HG03280 (cell line): ENCODE results near the gene C6orf47.

Experiments
- ATAC-seq: cut with Tn5 transposase; IDR thresholded peaks from one replicate; pipeline ENCODE4 v1.9.1; 2021; ENCODE audit warnings: mild to moderate bottlenecking, moderate library complexity; ENCODE audit not compliant: unreplicated experiment

The C6orf47 gene

DNA sequence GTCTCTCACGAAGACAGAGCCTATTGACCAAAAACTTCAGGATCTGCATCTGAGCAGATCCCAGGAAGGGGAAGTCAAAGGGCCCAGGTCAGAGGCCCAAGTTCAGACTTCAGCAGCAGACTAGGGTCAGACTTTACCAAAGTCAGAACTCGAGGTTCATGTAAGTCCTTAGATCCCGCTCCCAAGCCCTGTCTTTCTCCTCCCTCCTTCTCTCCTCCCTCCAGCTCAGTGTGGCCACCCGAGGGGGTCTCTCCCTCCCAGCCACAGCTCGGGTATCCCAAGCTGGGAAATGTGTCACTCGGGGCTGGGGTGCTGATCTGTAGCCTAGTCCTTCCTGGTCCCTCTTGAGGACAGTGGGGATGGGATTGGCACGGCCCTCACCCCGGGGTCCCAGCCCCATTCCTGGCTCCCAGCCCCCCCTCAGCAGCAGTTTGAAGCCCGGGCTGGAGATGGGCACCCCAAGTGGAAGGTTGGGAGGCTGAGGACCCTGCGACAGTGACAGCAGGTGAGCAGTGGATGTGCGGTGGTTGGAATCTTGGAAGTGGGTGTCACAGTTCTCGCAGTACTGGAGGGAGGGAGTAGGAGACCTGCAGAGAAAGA is 1.6 kb upstream of the C6orf47 start:
- ATAC-seq = no peak

DNA sequence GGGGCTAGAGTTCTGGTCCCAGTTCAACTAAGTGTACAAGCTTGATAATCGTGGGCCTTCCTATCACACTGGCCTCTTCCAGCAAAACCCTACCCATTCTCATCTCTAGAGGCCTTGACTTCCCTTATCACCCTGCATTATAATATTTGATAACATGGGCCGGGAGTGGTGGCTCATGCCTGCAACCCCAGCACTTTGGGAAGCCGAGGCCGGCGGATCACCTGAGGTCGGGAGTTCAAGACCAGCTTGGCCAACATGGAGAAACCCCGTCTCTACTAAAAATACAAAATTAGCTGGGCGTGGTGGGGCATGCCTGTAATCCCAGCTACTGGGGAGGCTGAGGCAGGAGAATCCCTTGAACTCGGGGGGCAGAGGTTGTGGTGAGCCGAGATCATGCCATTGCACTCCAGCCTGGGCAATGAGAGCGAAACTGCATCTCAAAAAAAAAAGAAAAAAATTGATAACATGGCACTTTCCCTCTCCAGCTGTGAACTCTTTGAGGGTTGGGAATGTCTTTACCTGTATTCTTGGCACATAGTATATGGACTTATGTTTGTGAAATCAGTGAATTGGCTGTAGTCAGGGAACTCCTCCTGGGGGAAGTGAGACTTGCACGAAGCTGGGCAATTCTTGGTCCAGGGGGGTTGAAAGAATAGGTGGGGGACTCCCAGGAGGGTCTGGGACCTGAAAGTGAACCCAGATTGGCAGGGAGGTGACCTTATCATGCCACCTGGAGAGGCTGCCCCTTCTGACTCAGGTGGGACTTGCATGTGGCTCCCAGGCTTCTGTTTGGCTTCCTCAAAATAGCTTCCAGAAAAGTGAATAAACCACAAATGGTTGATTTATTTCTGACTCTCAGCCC is 915 bp upstream of the C6orf47 start:
- ATAC-seq = no peak

DNA sequence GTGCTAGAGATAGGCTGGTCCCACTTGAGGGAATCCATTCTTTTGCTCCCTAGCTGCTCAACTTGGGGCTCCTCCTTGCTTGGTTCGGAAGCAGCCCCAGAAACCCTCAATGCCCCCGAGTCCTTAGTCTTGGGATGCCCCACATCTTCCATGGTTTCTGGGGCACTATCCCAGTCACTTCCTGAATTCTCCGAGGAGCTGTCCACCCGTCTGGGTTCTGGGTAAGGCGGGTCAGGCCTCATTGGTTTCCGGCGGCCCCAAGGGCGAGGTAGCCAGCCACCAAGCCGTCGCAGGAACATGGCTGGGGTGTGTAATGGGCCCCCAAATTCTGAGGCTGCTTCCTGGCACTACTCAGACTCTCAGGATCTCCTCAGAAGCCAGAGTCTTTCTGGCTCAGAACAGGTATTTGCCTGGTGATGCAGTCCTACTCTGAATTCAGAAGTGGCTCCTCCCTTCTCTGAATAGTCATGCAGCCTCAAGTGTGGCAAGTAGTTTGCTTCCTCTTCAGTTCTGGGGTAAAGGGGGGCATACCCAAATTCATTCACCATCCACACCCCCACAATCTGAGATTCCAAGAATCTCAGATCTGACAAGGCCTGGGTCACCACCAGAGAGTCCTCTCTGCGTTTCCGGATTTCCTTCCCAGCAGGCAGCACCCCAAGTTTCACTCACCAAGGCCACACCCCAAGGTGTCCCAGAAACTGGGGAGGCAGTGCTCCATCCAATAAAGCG is 763 bp downstream of the C6orf47 start:
- ATAC-seq = no peak

DNA sequence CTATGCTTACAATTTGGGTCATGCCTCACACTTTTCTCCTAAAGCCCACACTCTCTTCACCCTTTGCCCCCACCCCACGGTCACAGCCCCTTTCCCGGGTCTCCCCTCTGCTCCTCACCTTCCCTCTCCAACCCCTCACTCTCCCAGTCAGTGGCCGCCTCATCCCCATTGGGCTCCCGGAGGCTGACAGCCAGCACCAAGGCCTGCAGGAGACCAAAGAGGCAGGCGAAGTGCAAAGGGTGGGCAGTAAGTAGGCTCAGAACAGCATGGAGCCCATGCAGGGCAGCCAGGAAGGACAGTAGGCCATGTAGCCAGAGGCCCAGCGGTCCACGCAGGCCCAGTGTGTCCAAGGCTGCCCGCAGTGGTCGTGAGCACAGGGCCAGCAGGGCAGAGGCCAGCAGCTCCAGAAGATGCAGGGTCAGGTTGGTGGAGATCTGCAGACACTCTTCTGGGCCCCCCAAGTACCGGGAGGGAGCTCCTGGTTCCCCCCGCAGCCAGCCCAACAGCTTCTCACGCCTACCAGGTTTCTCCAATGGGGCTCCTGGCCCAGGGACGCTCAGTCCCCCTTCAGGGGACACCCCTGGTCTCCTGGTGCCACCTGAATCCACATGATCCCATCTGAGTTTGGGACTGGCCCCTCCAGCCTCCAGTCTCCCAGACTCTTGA is 1.5 kb downstream of the C6orf47 start:
- ATAC-seq = no peak

DNA sequence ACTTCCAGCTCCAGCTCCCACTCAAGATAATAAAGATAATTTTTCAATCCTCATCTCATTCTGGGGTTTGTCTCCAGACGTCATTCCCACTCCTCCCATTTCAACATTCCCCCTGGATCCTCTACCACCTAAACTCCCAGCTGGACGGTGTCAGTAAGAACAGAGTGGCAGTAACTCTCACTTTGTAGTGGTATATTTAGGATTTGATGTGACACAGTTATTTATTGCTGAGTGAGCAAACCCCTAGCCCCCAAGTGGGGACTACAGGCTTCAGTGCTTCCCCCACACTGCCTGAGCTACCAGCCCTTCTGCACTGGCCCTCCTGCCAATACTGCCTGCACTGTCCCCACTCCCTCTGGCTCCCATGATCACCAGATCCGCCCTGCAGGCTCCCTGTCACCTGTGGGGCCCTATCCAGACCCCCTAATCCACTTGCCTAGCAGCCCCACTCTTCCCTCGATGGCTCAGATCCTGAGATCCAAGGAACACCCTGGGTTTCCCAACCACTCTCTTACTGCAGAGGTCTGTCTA is 2.4 kb downstream of the C6orf47 start:
- ATAC-seq = no peak

DNA sequence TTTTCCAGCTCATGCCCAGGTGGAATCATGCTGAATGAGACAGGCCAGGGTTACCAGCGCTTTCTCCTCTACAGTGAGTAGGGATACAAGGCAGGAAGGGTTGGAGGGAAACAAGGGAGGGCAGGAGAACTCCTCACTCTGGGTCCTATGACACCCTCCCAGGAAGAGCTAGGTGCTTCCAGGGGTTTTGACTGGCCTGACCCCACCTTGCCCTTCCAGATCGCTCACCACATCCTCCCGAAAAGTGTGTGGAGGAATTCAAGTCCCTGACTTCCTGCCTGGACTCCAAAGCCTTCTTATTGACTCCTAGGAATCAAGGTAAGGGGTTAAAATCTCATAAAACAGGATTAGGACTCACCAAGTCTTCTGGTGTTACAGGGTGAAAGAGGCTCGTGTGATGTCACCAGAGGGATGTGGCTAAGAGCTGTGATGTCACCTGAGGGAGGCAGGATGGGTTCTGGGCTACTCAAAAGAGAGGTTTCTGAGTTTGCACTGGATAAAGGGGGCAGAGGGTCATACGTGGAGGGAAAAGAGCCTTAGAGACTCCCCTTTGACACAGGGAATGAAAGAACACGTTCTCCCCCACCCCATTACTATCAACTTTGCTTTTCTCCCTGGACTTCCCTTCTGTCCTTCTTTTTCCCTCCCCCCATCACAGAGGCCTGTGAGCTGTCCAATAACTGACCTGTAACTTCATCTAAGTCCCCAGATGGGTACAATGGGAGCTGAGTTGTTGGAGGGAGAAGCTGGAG is 3.0 kb downstream of the C6orf47 start:
- no peak for ATAC-seq

DNA sequence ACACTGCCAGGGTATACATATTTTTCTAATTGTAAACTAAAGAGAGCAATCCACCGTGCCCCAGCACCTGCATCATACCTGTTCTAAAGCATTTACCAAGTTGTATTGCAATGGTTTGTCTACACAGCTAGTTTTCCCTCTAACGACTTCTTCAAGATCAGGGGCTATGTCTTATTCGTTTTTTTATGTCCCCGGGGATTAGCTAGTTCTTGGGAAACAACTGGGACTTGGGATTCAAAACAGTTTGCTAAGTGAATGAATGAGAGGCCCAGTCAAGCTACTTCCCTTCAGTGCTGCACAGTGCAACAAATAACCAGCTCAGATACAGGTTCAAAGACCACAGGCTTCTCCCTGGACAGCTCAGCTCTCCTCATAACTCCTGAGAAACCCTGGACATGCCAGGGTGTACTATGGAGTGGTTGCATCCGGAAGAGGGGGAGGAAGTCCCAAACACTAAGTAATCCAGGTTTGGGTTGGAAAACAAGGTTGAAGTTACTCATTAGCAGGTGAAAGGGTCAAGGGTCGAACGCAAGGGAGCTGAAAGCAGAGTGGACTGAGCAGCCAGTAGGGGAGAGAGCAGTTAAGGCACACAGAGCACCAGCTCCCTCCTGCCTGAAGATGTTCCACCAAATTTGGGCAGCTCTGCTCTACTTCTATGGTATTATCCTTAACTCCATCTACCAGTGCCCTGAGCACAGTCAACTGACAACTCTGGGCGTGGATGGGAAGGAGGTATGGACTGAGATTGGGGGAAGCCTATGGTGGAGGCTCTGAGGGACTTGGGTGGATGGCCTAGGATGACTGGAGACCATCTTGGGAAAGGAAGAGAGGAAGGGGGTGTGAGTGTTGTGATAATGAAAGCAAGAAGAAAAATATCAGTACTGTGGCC is 5.0 kb downstream of the C6orf47 start, which contains the start of gene APOM:
Gene APOM, plus strand, starts transcription at position 546 of the 889 bp plus-strand sequence. Its CDS starts 73 bp downstream, at position 619.
- ATAC-seq = no peak

DNA sequence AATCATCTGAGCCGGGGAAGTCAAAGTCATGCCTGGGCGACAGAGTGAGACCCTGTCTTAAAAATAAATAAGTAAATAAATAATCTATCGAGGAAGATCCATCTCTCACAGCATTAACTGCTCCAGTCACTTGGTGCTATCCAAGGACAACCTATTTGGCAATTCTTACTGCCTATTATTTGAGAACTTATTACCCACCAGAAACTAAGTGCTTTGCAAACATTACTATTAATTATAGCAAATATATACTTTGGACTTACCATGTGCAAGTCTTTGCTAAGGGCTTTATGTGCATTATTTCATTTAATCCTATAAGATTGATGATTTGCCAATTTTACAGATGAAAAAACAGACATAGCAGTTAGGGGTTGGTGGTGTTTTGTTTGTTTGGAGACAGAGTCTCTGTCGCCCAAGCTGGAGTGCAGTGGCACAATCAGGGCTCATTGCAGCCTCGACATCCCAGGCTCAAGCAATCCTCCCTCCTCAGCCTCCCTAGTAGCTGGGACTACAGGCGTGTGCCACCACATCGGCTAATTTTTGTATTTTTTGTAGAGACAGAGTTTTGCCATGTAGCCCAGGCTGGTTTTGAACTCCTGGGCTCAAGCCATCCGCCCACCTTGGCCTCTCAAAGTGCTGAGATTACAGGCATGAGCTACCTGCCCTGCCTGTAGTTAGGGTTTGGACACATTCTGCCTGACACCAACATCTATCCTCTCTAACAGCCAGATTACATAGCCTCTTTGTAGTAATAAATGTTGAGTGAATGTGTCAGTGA is 5.8 kb downstream of the C6orf47 start:
- no peak for ATAC-seq

DNA sequence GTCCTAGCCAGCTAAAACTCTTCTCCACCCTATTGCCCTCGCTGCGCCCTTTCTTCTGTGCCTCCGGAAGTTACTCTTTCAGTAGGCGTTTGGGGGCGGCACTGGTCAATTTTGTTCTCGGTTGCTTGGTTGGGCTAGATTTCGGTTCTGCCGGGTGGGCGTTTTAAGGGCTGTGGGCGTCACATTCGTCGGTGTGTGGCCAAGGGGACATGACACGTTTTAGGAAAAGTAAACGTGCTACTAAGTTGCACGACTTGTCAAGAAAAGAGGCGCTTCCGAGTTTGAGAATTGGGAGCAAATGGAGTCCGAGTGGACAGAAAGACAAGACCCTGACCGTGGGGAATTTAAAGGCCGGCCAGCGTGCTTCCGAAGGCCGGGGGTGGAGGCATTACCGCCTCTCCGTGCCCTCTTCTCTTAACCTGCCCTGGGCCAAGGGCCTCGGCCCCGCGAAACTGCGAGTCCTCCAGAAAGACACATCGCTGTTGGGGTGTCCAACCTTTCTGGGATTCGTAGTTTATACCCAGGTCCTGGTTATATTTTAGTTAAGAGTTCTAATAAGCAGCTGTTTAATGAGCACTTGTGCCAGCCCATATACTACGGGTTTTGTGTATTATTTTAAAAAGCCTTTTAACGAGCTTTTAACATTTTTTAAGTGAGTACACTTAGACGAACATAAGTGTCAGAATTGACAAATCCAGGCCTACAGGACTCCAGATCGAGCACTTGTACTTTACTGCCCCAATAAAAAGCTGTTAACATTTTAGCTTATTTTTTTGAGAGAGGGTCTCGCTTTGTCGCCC is 7.5 kb downstream of the C6orf47 start:
- ATAC-seq = peak; percentile 62

DNA sequence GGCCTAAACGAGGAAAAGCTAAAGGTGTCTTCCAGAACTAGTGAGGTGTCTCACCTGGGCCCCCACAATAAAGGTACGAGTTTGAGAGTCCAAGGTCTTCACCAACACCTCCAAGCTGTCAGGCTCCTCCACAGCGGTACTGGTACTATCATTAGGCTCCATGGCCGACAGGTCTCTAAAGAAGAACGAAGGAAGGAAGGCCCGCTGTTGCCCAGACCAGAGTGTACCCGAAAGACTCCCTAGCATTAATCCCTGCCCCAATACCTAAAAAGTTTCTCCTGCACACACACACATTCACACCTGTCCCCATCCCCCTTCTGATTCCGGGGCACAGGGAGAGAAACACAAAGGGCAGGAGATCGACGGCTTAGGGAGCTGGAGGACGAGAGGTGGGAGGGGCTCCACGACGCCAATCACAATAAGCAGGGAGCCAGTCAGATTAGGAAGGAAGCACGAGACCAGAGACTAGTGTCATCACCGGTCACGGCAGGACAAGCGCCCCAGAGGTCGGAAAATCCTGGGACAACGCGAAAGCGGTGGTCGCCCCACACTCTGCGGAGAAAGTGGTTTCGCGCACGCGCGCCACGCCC is 8.9 kb downstream of the C6orf47 start:
- ATAC-seq = peak; percentile 20

DNA sequence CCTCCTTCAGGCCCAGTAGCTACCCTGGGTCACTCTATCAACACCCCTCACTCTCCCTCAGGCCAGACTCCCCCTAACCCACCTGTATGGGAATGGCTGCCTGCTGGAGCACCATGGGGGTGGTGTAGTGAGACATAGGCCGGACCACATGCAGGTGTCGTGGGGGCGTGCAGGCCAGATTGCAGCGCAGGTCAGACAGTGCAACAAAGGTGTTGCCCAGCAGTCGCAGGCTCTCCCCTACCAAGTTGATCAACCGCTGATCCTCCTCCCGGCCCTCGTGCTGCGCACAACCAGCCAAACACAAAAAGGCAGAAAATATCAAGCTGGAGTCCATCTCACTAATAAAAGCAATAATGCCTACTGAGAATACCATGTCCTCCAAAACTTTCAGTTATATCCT is 15.3 kb downstream of the C6orf47 start:
- ATAC-seq = no peak

DNA sequence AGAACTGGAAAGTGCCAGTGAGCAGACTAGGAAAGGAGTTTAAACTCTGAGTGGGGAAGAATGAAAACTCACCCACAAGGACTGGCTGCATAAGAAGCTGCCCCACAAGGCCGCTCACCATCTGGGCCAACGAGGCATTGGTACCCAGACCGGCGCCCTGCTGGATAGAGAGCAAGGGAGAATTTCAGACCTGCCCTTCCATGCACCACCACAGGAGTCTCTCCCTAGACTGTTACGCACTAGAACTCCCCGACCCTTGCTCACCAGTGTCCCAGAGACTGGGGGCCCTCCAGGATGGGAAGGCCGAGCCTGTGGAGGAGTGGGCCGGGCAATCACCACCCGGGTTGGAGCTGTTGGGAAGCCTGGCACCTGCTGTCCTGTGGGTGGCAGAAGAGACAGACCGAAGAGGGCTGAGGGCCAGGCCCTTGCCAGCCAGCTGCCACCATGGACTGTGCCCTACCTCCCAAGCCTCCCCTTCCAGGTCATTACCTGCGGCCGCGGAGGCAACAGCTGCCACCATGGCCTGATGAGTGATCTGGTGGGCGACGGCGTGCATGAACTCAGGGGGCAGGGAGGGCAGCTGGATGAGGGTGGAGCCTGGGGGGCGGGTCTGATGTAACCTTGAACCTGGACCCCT is 16.6 kb downstream of the C6orf47 start:
- no peak for ATAC-seq

DNA sequence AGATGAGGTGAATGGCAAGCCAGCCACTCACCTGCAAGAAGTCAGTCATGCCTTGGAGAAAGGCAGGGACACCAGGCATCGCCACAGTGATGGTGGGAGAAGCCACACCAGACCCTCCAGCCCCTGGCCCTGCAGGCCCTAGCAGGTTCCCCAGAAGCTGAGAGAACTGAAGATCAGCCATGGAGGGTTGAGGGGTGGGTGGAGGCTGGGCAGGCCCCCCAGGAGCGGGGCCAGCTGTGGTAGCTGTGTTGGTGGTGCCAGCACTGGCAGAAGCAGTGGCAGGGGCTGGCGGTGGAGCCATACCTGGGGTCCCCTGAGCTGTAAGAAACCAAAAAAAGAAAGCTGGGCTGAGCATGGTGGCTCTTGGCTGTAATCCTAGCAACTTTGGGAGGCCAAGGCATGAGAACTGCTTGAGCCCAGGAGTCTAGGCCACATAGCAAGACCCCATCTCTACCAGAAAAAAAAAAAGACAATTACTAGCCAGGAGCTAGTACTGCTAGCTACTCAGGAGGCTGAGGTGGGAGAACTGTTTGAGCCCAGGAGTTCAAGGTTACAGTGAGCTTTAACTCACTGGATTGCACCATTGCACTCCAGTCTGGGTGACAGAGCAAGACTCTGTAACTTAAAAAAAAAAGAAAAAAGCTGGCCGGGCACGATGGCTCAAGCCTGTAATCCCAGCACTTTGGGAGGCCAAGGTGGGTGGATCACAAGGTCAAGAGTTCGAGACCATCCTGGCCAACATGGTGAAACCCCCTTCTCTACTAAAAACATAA is 17.6 kb downstream of the C6orf47 start:
- no peak for ATAC-seq

DNA sequence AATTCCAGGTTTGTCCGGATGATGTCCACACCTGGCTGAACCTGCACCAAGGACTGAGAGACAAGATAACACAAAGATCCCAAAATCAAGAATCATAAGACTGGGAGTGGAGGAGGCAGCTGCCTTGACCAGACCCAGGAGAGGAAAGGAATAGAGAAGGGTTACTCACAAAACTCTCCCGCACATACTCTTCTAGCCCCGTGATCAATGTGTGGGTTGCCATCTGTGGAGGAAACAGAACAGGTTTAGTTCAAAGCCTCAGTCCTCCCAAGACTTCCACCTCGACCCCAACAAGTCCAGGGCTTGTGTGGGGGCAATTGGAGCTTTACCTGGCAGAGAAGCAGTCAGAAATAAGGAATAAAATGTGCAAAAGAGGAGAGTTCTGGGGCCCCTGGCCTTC is 19.2 kb downstream of the C6orf47 start:
- ATAC-seq = no peak

DNA sequence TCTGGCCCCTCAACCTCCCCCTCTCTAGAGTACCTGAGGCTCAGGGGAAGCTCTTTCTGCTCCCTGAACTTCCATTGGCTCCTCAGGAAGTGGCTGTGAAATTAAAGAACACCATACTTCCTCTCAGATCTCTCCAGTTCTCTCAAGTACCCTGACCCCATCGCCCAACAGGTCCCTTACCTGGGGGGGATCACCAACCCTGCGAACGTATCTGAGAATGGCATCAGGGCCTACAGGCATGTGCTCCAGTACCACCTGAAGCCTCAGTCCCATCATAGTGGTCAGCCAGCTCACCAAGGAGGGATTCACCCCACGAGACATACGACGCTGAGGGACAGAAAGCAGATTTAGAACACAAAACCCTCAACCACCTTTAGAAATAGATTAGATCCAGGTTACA is 20.0 kb downstream of the C6orf47 start:
- ATAC-seq = no peak

DNA sequence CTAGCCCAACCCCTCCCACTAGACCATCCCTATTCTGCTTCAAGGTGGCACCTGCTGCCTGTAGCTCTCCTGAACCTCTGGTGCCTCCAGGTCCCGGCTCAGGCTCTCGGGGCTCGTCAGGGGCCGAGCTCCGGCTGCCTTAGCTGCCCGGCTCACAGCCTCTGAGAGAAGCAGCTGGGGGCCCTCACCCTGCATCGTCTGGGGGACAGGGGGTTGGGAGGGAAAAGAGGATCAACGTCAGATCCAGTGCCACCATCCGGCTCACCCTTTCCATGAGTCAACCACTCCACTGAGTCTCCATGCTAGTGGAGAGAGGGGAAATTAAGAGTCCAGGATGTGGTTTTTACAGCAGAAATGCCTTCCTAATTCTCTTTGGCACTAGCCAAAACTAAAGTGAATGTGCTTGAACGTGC is 21.1 kb downstream of the C6orf47 start:
- ATAC-seq = no peak
